Hippocampal formation (tissue), 2 donors: Measurements from ENCODE around the gene RASGRF2.

Source experiments
- DNase-seq, 2 donors: peaks; one replicate each; lab custom pipeline; 2025; lab: John Stamatoyannopoulos, UW

The RASGRF2 gene

DNA sequence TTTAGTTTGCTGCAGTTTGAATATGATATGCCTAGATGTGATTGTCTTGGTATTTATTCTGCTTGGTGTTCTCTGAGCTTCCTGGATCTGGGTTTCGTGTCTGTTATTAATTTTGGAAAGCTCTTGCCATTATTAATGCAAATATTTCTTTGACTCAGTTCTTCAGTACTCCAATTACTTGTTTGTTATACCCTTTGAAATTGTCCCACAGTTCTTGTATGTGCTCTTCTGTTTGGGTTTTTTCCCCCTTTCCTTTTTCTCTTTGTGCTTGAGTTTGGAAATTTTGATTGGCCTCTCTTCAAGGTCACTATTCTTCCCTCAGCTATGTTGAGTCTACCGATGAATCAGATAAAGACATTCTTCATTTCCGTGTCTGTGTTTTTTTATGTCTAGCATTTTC, 176.4 kb downstream of the RASGRF2 start:
- no peak for DNase-seq

DNA sequence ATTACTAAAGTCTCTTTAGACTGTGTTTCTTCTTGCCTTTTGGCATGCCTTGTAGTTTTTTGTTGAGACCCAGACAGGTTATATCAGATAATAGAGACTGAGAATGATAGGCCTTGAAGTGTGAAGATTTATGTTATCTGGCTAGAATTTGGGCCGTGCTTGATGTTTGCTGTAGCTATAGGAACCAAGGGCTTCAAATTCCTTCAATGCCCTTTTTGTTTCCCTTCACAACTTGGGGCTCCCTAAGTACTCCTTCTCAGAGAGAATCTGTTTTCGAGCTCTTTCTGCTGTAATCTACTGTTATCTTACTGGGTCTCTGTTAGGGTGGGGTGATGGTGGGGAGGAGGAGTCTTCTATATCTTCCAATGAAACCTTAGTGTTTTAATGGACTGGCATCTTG, 177.7 kb downstream of the RASGRF2 start:
- DNase-seq: no peak

DNA sequence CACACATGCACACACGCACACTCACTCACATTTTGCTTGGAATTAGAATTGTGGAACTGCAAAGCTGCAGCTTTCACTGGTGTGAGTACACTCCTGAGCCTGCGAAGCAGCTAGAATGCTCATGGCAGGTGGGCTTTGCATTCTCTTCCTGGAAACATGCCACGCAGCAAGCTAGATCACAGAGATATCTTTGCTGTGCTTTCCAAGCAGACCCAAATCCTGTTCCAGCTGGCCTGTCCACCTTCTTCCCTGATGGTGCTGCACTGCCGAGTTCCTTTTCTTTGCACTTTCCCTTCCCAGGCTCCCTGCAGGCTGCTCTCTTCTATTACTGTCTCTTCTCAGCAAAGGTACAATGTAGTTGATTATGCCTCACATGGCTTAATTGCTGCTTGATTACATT, 180.3 kb downstream of the RASGRF2 start:
- DNase-seq: no peak

DNA sequence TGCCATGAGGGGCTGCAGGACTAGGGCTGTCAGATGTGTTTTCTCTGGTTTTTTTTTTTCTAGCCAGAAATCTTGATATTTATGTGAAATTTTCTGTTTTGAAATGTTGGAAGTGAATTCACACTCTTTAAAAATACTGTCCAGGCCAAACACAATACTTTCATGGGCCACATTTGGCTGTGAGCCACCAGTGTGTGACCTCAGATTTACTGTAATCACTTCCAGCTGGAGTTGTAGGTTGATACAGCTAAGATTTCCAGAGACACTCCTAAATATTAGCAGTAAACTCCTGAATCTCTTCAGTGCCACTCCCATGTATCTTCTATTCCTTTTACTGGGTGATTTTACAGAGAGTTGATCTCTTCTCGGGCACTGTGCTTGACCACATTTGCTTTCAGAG, 180.8 kb downstream of the RASGRF2 start:
- no peak for DNase-seq

DNA sequence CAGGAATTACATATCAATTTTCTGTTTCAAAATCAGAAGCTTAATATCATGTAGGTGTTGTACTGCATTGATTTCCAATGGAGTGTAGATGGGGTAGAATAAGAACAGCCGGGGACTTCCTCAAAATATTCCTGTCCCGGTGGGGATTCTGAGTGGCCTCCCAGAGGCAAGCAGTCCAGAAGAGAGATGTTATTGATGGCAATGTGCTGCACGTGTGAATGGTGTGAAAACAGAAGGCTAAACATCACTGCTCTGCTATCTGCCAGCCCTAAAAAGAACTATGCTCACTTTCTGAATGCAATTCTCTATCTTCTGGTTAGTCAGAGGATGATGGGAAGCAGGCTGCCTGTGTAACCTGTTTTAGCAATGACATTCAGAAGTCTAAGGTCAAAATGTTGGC, 181.9 kb downstream of the RASGRF2 start:
- no peak for DNase-seq

DNA sequence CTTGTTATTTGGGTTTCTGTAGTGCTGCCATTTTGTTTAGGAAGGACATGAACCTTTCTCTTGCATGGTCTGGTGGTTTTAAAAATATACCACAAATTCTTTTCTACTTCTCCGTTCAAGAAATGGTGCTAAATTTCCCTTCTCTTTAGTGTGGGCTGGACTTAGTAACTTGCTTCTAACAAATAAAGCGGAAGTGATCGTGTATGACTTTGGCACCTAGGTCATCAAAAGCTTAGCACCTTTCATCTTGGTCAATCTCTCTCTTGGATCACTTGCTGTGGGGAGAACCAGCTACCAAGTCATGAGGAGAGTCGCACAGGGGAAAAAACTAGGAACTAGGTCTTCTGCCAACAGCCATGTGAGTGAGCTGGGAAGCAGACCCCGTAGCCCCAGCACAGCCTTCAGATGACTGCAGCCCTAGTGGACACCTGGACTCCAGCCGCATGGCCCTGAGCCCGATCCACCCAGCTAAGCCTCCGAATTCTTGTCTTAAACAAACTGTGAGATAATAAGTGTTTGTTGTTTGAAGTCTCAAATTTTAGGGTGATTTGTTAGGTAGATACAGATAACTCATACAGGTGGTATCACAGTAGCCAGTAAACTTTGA, 185.3 kb downstream of the RASGRF2 start:
- no peak for DNase-seq

DNA sequence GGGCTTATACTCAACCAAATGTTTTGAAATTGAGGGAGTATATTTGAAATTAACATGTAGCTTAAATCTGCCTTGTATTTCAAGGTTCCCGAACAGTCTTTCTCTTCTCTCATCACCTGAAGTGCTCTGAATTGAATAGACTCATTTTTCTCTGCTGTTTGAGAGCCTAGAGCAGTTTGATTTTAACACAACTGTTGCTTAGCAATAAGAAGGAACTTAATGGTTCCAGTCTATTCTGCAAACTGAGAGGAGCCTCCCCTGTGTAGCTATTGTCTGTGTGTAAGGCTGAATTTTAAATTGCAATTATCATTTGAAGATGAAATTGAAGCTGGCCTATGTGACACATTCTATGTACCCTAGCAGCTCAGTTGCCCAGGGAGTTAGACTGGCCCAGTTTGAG, 185.9 kb downstream of the RASGRF2 start:
- DNase-seq: no peak

DNA sequence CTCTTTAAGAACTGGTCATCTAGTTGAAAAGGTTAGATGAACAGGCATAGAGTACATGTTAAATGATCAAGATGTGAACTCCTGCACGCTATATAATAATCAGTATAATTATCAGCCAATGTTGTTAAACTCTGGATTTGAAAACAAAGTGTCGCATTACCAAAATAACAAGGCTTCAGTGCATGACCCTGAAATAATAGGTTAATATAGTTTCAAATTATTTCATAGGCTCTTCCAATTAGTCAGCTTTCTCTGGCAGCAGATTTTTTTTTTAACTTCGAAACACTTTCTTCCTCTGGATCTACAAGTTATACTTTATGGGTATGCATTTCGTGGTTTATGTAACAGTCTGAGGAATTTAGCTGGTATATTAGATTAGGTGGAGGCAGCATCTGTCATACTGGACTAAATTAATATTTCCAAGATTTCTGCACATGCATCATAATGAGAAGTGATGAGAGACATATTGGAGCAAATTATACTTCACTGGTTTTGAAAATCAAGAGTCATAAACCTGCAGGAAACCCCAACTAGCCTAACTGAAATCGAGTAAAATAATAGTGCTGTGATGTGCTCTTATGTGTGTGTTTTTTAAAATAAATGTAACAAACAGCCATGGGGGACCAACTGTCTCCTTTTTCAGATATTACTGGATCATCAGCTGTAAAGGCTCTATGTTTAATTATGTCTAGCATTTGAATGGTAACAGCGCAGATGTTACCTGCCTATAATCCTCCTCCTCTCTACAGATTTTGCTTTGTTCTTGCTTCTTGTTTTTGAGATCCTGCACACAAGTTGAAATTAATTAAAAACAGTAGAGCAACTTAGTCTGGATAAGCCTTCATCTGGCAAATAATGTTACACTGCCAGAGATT, 187.1 kb downstream of the RASGRF2 start:
- DNase-seq: no peak

DNA sequence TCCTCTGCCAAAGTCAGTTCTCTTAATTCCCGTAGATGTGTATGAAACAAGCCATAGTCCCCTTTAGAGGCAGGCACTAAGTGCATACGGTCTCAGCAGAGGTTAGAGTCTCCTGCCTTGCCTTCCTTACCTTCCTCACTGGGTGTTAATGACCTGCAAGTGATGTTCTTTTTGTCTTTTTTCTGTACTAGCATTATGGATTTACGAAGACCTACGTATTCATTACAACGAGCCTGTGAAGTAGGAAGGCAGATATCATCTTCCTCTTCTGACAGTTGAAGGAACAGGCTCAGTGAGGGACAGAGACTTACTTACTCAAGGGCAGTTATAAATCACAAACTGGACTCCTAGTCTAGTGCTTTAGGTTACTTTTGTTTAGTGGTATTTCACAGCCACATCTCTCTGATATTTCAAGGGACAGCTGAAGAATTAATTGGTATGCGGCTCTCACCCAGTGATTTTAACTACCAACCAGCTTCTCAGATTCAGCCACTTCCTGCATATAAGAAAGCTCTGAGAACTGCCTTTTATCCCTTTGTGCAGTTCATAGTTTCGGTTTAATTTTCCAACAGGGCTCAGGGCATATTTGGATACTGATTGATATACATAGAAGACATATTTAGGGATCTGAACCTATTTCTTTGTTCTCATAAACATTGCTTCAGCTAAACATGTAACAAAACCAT, 187.9 kb downstream of the RASGRF2 start:
- DNase-seq: no peak

DNA sequence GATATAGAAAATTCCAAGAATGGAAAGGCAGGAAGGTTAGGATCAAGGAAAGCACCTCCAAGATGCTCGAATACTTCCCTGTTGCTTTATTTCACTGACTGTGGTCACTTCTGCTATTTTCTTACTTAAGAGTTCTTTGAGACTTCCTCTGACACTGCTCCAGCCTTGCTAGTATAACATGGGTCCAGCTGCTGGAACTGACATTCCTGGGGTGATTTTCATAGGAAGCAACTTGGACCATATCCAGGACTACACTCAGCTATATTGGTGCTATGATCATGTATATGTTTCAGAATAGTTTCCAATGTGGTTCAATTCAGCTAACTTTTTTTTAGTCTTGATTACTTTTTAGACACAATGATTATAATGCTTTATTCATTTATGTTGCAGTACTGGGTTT, 191.4 kb downstream of the RASGRF2 start:
- no peak for DNase-seq

DNA sequence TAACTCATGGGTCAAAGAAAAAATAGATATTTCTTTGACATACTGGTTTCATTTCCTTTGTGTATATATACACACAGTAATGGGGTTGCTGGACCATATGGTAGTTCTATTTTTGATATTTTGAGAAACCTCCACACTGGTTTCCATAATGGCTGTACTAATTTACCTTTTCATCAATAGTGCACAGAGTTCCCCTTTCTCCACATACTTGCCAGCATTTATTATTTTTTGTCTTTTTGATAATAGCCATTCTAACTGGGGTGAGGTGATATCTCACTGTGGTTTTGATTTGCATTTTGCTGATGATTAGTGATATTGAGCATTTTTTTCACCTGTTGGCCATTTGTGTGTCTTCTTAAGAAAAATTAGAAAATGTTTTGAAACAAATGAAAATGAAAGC, 194.6 kb downstream of the RASGRF2 start:
- DNase-seq: no peak

DNA sequence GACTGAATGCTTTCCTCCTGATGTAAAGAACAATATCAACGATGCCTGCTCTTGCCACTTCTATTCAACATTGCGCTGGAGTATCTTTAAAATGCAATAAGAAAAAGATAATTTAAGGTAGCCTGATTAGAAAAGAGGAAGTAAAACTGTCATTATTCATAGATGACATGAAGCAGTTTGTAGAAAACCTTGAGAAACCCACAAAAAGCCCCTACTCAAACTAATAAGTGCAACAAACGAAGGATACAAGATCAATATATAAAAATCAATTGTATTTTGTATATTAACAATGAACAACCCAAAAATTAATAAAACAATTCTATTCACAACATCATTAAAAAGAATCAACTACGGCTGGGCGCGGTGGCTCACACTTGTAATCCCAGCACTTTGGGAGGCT, 196.6 kb downstream of the RASGRF2 start:
- no peak for DNase-seq

DNA sequence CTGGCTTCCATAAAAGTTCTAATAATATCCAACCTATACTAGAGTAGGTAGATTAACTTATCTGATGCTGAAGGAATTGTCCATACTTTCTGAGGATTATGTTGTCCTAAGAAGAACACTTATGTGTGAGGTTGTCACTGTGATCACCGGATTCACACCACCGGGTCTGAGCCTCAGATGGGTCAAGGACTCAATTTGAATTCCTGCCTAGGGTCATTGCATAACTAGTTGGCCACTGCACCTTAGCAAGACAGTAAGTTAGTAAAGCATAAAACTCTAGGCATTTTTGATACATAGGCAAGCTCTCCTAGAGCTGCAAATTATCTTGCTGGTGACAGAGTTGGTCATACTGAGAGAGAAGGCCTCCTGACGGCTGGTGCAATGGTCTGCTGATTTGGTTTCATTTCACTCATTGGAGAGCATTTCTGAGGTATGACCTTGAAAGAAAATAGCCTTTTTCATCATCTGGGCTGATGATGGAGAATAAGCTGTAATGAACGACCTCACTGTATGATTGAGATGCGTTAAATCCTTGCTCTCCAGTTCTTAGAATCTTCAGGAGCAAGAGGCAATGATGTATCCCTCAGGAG, 200.9 kb downstream of the RASGRF2 start:
- DNase-seq: no peak

DNA sequence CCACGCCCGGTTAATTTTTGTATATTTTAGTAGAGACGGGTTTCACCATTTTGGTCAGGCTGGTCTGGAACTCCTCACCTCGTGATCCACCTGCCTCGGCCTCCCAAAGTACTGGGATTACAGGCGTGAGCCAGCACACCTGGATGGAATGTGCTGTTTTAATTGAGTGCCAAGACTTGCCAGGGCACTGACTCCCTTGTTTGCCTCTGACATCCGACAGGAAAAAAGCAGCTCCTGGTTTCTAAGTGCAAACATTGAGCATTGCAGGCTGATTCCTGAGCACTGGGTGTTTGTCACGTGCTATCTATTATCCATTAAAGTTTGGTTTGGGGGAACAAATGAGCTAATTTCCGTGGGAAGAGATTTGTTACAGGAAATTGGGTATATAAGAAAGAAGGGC, 202.3 kb downstream of the RASGRF2 start:
- no peak for DNase-seq

DNA sequence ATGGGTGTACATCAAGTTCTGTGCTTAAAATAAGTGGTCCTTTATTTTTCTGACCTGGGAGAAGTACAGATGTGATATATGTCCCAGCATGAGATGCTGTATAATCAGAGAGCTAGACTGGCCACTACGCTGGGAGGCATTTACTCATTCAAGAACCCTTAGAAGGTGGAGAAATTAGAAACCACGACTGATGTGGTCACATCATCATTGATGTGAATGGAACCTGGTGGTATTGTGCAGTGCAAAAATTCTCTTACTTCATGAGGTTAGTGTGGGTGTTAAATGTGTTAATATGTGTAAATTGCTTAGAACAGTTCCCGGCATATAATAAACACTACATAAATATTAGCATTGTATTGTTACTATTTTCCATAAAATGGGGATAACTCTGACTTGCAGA, 203.5 kb downstream of the RASGRF2 start:
- DNase-seq: no peak

DNA sequence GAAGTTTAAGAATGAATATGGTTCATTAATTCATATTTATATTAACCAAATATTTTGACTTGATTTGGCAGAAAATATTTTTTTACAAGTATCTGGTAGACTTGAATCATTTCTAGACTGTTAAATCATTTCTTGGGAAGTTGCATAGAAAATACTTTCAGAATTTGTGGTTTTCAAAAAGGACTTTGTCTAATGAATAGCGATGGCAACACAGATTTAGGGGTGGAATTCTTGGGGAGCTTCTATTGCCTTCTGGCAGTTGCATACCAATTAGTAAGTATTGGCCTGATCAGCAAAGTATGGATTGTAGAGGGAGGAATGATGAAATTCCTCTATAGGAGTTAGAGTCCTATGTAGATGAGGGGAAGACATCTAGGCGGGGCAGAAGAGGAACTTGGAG, 204.3 kb downstream of the RASGRF2 start:
- no peak for DNase-seq

DNA sequence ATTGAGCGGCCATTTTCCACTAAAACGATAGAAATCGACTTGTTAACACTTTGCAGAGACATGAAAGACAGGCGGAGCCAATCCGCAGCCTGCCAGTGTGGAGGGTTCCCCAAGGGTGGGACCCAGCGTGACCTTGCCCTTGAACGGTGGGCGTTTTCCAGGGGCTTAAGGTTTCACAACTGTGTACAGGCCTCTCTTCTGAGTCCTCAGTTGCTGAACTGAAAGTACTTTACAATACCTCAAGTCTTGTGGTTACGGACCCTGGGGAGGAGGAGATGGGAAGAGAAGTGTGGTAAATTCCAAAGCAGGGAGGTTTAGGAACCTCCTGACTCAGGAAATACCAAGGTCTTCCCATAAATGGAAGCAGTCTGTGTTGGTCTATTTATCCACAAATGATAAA, 204.8 kb downstream of the RASGRF2 start:
- DNase-seq: no peak

DNA sequence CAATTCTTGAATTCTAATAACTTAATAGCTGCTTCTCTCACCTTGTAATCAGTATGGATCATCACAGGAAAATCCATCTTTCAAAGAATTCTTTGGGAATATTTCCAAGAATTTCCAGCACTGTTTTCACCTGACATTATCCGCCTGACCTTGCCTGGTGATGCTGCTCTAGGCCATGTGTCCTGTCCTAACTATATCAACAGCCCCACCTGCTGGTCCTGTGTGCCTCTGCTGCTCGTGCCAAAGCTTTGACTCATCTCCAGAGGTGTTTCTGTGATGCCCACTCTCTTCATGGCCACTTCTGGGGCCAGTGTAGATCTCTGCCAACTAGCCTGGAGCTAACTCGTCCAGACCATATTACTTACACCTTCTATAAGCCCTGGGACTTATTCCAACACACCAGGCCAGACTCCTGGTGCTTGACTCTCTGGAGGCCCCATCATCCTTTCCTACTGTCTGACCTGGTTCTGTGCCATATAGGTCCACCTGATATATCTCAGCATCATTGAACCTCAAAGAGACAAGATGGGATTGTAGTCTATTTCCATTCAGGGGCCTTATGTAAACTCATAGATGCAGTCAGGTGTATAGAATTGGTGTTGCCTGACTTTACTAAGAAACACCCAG, 205.4 kb downstream of the RASGRF2 start:
- peak; percentile 7 to 41 for DNase-seq

DNA sequence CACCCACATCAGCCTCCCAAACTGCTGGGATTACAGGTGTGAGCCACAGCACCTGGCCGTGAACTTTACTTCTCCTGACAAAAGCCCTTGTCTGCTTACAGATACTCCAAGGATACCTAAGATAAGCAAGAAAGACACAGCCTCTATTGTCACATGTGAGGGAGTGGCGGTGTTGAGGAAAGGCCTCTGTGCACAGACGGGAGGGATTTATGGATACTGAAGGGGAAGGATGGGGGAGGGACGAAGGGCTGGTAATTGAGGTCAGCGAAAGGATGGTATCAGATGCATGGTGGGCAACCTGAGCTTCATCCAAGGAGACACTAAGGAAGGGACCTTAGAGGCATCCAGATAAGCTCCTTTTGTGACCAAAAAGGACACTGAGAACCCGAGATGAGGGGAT, 206.3 kb downstream of the RASGRF2 start:
- DNase-seq: no peak

DNA sequence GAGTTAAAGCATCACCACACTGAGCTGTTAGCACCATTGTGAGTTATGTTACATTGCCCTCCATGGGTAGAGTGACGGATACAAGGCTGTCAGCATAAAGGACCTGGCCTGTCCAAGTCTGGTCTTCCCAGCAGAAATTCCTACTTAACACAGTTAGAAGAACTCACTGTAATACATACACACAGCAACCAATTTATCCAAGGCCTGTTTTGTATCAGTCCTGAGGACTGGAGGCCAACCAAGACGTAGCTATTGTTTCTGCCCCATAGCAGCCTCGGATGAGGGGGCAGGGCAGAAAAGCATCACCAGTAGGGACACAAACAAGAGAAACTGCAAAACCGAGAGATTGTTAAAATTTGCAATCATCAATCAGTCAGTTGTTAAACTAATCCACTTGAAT, 206.9 kb downstream of the RASGRF2 start:
- DNase-seq: no peak

DNA sequence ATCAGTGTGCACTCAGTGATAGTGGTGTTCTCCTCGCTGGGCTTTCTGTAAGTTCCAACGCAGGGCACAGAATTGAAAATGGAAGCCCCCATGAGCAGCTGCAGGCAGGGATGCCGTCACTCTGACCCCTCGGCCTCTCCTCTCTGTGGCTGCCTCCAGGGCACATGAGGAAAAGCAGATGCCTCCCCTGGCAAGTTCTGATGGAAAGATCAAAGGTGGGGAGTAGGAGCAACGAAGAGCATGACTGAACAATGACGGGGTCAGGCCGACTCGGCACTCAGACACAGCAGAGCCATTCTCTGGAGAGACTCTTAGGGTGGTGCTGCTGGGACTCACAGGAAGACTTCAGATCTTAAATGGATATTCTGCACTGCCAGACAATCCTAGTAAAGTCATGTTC, 207.4 kb downstream of the RASGRF2 start:
- no peak for DNase-seq

DNA sequence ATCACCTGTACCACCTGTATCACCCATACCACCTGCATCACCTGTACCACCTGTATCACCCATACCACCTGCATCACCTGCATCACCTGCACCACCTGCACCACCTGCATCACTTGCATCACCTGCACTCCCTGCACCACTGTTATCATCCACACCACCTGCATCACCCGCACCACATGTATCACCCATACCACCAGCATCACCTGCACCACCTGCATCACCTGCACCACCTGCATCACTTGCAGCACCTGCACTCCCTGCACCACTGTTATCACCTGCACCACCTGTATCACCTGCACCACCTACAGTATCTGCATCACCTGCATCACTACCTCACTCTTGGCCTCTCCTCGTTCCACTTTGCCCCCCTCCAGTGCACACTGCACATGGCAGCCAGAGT, 209.8 kb downstream of the RASGRF2 start:
- DNase-seq: no peak
